SJCRH30 (cell line): ENCODE data around the gene ADAMTSL2. TPM values are rescaled to one million over a fixed set of nuclear protein-coding genes. Genes with fewer than 3 reads are reported as not detected.

ENCODE experiments used
- DNase-seq, 2 experiments: peaks; one replicate each; pipeline ENCODE4 v3.0.0-alpha.2; 2015 to 2020
- H3K27ac ChIP-seq: fragments of 250-450 bp; sonication (Bioruptor Pico); 2 replicates; pipeline ENCODE4 v1.5.1; 2020; ENCODE audit warnings: mild to moderate bottlenecking, moderate library complexity
- H3K27me3 ChIP-seq: fragments of 250-450 bp; sonication (Bioruptor Pico); 2 replicates; pipeline ENCODE4 v1.5.1; 2020; ENCODE audit warnings: mild to moderate bottlenecking, moderate library complexity
- H3K36me3 ChIP-seq: fragments of 250-450 bp; sonication (Bioruptor Pico); 2 replicates; pipeline ENCODE4 v1.5.1; 2020; ENCODE audit warnings: mild to moderate bottlenecking, moderate library complexity
- H3K4me1 ChIP-seq: fragments of 250-450 bp; sonication (Bioruptor Pico); 2 replicates; pipeline ENCODE4 v1.5.1; 2020; ENCODE audit warnings: mild to moderate bottlenecking, moderate library complexity
- H3K4me3 ChIP-seq: fragments of 250-450 bp; sonication (Bioruptor Pico); 2 replicates; pipeline ENCODE4 v1.5.1; 2020; ENCODE audit warnings: mild to moderate bottlenecking, moderate library complexity
- H3K9me3 ChIP-seq: fragments of 250-450 bp; sonication (Bioruptor Pico); replicated peaks from 2 replicates; pipeline ENCODE4 v1.5.1; 2020; ENCODE audit warnings: mild to moderate bottlenecking, moderate library complexity
- total RNA-seq: library from RNA; depleted of rRNA; stranded (reverse); fragments of >200 nt; shearing (Covaris generic); gene quantifications from 2 replicates; pipeline ENCODE4 v1.2.3, GENCODE V29; 2014

The ADAMTSL2 gene
- total RNA-seq, 1 experiment from 2014 or later = 3.3 TPM

GRCh38 chr9:133571896-133572595 lies 37.5 kb downstream of the ADAMTSL2 start:
- Histone ChIP-seq H3K36me3 (no peaks in the 10 kb centered on the region), H3K4me3 (no peak overlapping the region), H3K4me1 (peaks cover 27% of the 10 kb centered on the region), H3K27ac (no peak overlapping the region), H3K27me3 (peaks cover 6% of the 10 kb centered on the region; the same call in 1 of the 2 replicates), H3K9me3 (no peaks in the 10 kb centered on the region)
- no peak for DNase-seq

- Histone ChIP-seq H3K27me3 (peaks cover 6% of the 10 kb centered on the region; the same call in 1 of the 2 replicates), H3K36me3 (no peaks in the 10 kb centered on the region), H3K27ac (no peak overlapping the region), H3K9me3 (no peaks in the 10 kb centered on the region), H3K4me3 (no peak overlapping the region), H3K4me1 (peaks cover 27% of the 10 kb centered on the region)
- peak; percentile 48 to 49 for DNase-seq
Observed at GRCh38 chr9:133572821-133573361, 38.4 kb downstream of the ADAMTSL2 start.

GRCh38 chr9:133573791-133574515 lies 39.4 kb downstream of the ADAMTSL2 start:
- DNase-seq = no peak
- H3K4me1 ChIP-seq = peaks cover 27% of the 10 kb centered on the region
- no peak overlapping the region for H3K27ac ChIP-seq
- peaks cover 6% of the 10 kb centered on the region; the same call in 1 of the 2 replicates for H3K27me3 ChIP-seq
- no peaks in the 10 kb centered on the region for H3K9me3 ChIP-seq
- no peak overlapping the region for H3K4me3 ChIP-seq
- H3K36me3 ChIP-seq = no peaks in the 10 kb centered on the region

- Histone ChIP-seq H3K4me3 (no peak overlapping the region), H3K9me3 (no peaks in the 10 kb centered on the region), H3K4me1 (peaks cover 27% of the 10 kb centered on the region), H3K36me3 (no peaks in the 10 kb centered on the region), H3K27ac (no peak overlapping the region; the same call in 1 of the 2 replicates), H3K27me3 (peaks cover 6% of the 10 kb centered on the region; the same call in 1 of the 2 replicates)
- no peak for DNase-seq
Observed at GRCh38 chr9:133574771-133575170, 40.3 kb downstream of the ADAMTSL2 start.

GRCh38 chr9:133575186-133576030 lies 40.9 kb downstream of the ADAMTSL2 start:
- Histone ChIP-seq H3K4me3 (no peak overlapping the region), H3K36me3 (no peaks in the 10 kb centered on the region), H3K27ac (no peak overlapping the region; the same call in 1 of the 2 replicates), H3K9me3 (no peaks in the 10 kb centered on the region), H3K4me1 (peaks cover 27% of the 10 kb centered on the region), H3K27me3 (peaks cover 6% of the 10 kb centered on the region; the same call in 1 of the 2 replicates)
- peak; percentile 48 to 56 for DNase-seq

GRCh38 chr9:133576031-133576874 lies 41.7 kb downstream of the ADAMTSL2 start:
- Histone ChIP-seq H3K36me3 (no peaks in the 10 kb centered on the region), H3K27me3 (peaks cover 6% of the 10 kb centered on the region; the same call in 1 of the 2 replicates), H3K9me3 (no peaks in the 10 kb centered on the region), H3K4me3 (no peak overlapping the region), H3K4me1 (peaks cover 32% of the 10 kb centered on the region), H3K27ac (no peak overlapping the region; the same call in 1 of the 2 replicates)
- DNase-seq = peak; percentile 32 to 44

GRCh38 chr9:133576875-133577736 lies 42.6 kb downstream of the ADAMTSL2 start:
- H3K4me1 ChIP-seq = peaks cover 40% of the 10 kb centered on the region
- no peak overlapping the region for H3K27ac ChIP-seq
- no peak overlapping the region for H3K4me3 ChIP-seq
- peaks cover 6% of the 10 kb centered on the region; the same call in 1 of the 2 replicates for H3K27me3 ChIP-seq
- no peaks in the 10 kb centered on the region for H3K9me3 ChIP-seq
- H3K36me3 ChIP-seq = no peaks in the 10 kb centered on the region
- no peak for DNase-seq

- DNase-seq = no peak
- Histone ChIP-seq H3K4me1 (peaks cover 45% of the 10 kb centered on the region), H3K27me3 (peaks cover 6% of the 10 kb centered on the region; the same call in 1 of the 2 replicates)
Observed at GRCh38 chr9:133577737-133578112, 43.2 kb downstream of the ADAMTSL2 start.

GRCh38 chr9:133578524-133579441 lies 44.3 kb downstream of the ADAMTSL2 start:
- Histone ChIP-seq H3K4me1 (peaks cover 36% of the 10 kb centered on the region), H3K27me3 (no peaks in the 10 kb centered on the region), H3K9me3 (no peaks in the 10 kb centered on the region), H3K27ac (no peak overlapping the region), H3K36me3 (no peaks in the 10 kb centered on the region), H3K4me3 (no peak overlapping the region)
- no peak for DNase-seq

More at GRCh38 chr9:133577737-133578112, 43.2 kb downstream of the ADAMTSL2 start:
- no peaks in the 10 kb centered on the region for H3K9me3 ChIP-seq
- H3K36me3 ChIP-seq = no peaks in the 10 kb centered on the region
- H3K4me3 ChIP-seq = no peak overlapping the region
- no peak overlapping the region for H3K27ac ChIP-seq

GRCh38 chr9:133579601-133580418 lies 45.3 kb downstream of the ADAMTSL2 start:
- Histone ChIP-seq H3K27ac (no peak overlapping the region), H3K9me3 (no peaks in the 10 kb centered on the region), H3K36me3 (no peaks in the 10 kb centered on the region), H3K4me1 (peaks cover 44% of the 10 kb centered on the region), H3K4me3 (no peak overlapping the region), H3K27me3 (no peaks in the 10 kb centered on the region)
- no peak for DNase-seq

- H3K4me1 ChIP-seq = peaks cover 44% of the 10 kb centered on the region
- no peaks in the 10 kb centered on the region for H3K9me3 ChIP-seq
- no peaks in the 10 kb centered on the region for H3K27me3 ChIP-seq
- DNase-seq = no peak
- H3K27ac ChIP-seq = no peak overlapping the region
- H3K4me3 ChIP-seq = no peak overlapping the region
- no peaks in the 10 kb centered on the region for H3K36me3 ChIP-seq
Observed at GRCh38 chr9:133580419-133580738, 45.9 kb downstream of the ADAMTSL2 start.

GRCh38 chr9:133581011-133581410 lies 46.5 kb downstream of the ADAMTSL2 start:
- no peak overlapping the region for H3K4me3 ChIP-seq
- no peaks in the 10 kb centered on the region for H3K36me3 ChIP-seq
- no peak for DNase-seq
- H3K27ac ChIP-seq = no peak overlapping the region
- H3K27me3 ChIP-seq = no peaks in the 10 kb centered on the region
- peaks cover 41% of the 10 kb centered on the region for H3K4me1 ChIP-seq
- H3K9me3 ChIP-seq = no peaks in the 10 kb centered on the region
